ENCODE results near the gene GPX5. TPM values are rescaled to one million over a fixed set of nuclear protein-coding genes. Genes with fewer than 3 reads are reported as not detected.

The GPX5 gene
- total RNA-seq, 1 experiment from 2014 or later: not detected

GRCh38 chr6:28541996-28542395, 16.3 kb downstream of the GPX5 start:
- no peak for DNase-seq (ENCODE audit: low read depth, low spot score)
- Histone ChIP-seq H3K4me1 (ENCODE audit: control insufficient read depth, insufficient read depth, low read length) (peaks cover 11% of the 10 kb centered on the region), H3K36me3 (ENCODE audit: control insufficient read depth, insufficient read depth, low read length) (no peaks in the 10 kb centered on the region), H3K4me3 (ENCODE audit: low read depth in 2 of 2, low read length in 2 of 2) (peak overlapping the region; percentile 33 to 58), H3K9me3 (ENCODE audit: control insufficient read depth, insufficient read depth, low read depth, low read length) (no peaks in the 10 kb centered on the region), H3K27me3 (ENCODE audit: control insufficient read depth, insufficient read depth, low read length) (peaks cover 9% of the 10 kb centered on the region; the same call in 1 of the 2 replicates), H3K27ac (ENCODE audit: low read length) (peak overlapping the region; percentile 40; the same call in 1 of the 2 replicates)
- TF ChIP-seq POLR2AphosphoS5 (IDR thresholded peaks at IDR 0.05; ENCODE audit: low read depth, low read length): no peak
- TF ChIP-seq, protein P1, sequence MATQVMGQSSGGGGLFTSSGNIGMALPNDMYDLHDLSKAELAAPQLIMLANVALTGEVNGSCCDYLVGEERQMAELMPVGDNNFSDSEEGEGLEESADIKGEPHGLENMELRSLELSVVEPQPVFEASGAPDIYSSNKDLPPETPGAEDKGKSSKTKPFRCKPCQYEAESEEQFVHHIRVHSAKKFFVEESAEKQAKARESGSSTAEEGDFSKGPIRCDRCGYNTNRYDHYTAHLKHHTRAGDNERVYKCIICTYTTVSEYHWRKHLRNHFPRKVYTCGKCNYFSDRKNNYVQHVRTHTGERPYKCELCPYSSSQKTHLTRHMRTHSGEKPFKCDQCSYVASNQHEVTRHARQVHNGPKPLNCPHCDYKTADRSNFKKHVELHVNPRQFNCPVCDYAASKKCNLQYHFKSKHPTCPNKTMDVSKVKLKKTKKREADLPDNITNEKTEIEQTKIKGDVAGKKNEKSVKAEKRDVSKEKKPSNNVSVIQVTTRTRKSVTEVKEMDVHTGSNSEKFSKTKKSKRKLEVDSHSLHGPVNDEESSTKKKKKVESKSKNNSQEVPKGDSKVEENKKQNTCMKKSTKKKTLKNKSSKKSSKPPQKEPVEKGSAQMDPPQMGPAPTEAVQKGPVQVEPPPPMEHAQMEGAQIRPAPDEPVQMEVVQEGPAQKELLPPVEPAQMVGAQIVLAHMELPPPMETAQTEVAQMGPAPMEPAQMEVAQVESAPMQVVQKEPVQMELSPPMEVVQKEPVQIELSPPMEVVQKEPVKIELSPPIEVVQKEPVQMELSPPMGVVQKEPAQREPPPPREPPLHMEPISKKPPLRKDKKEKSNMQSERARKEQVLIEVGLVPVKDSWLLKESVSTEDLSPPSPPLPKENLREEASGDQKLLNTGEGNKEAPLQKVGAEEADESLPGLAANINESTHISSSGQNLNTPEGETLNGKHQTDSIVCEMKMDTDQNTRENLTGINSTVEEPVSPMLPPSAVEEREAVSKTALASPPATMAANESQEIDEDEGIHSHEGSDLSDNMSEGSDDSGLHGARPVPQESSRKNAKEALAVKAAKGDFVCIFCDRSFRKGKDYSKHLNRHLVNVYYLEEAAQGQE (IDR thresholded peaks at IDR 0.05; ENCODE audit: insufficient read depth in 1 of 2, low read depth in 2 of 2, low read length in 1 of 2): no peak
- TF ChIP-seq CTCF (IDR thresholded peaks at IDR 0.05): no peak
- TF ChIP-seq TCF7L2 (IDR thresholded peaks at IDR 0.05; ENCODE audit: low read depth, low read length): no peak
- TF ChIP-seq SIN3A (IDR thresholded peaks at IDR 0.05; ENCODE audit: borderline replicate concordance, insufficient read depth, low read depth, low read length): no peak
- ATAC-seq: no peak
- POLR2A ChIA-PET: no interaction called here
- intact Hi-C loops (cut with micrococcal nuclease; ENCODE audit: unreplicated experiment): no loop called here
- in situ Hi-C loops (cut with HindIII; ENCODE audit: low pct_unique_long_range_greater_than_20kb, low sequenced_read_pairs): no loop called here
- CTCF ChIA-PET: interaction anchor here (1.2 kb wide), 1 partner anchor 53 kb away, joined by 7 read pairs; no protein-coding TSS in a partner anchor
- BruUV-seq (replicated peaks): no TSS peak

GRCh38 chr6:28542440-28543296, 17.0 kb downstream of the GPX5 start:
- peaks cover 7% of the 10 kb centered on the region; the same call in 1 of the 2 replicates for H3K4me1 ChIP-seq (ENCODE audit: control insufficient read depth, insufficient read depth, low read length)
- TF ChIP-seq TCF7L2 (IDR thresholded peaks at IDR 0.05; ENCODE audit: low read depth, low read length): peak; percentile 87
- peak; percentile 34; the same call in 1 of the 2 replicates for TF ChIP-seq POLR2AphosphoS5 (IDR thresholded peaks at IDR 0.05; ENCODE audit: low read depth, low read length)
- peak; percentile 80 for TF ChIP-seq CTCF (IDR thresholded peaks at IDR 0.05)
- TF ChIP-seq, protein P1 (IDR thresholded peaks at IDR 0.05; ENCODE audit: insufficient read depth in 1 of 2, low read depth in 2 of 2, low read length in 1 of 2): no peak; a peak in 1 of 4 replicates
- no peak for TF ChIP-seq SIN3A (IDR thresholded peaks at IDR 0.05; ENCODE audit: borderline replicate concordance, insufficient read depth, low read depth, low read length)
- H3K27me3 ChIP-seq (ENCODE audit: control insufficient read depth, insufficient read depth, low read length): peaks cover 9% of the 10 kb centered on the region; the same call in 1 of the 2 replicates
- peak overlapping the region; percentile 40; the same call in 1 of the 2 replicates for H3K27ac ChIP-seq (ENCODE audit: low read length)
- in situ Hi-C loops (cut with HindIII; ENCODE audit: low pct_unique_long_range_greater_than_20kb, low sequenced_read_pairs) (no loop called here), intact Hi-C loops (cut with micrococcal nuclease; ENCODE audit: unreplicated experiment) (no loop called here)
- POLR2A ChIA-PET: no interaction called here
- H3K4me3 ChIP-seq (ENCODE audit: low read depth in 2 of 2, low read length in 2 of 2): peak overlapping the region; percentile 33 to 58
- CTCF ChIA-PET: interaction anchor here (0.6 to 1.2 kb wide), 3 partner anchors 29 to 101 kb away, joined by 3 to 7 read pairs (median 3); no protein-coding TSS in a partner anchor
- peak; percentile 99 for ATAC-seq
- no peaks in the 10 kb centered on the region for H3K9me3 ChIP-seq (ENCODE audit: control insufficient read depth, insufficient read depth, low read depth, low read length)
- TSS peak; percentile 100 for BruUV-seq (replicated peaks)
- DNase-seq (ENCODE audit: low read depth, low spot score): peak; percentile 97
- no peaks in the 10 kb centered on the region for H3K36me3 ChIP-seq (ENCODE audit: control insufficient read depth, insufficient read depth, low read length)
